PC-9 (cell line): ENCODE measurements around the gene SPINK4. TPM values are rescaled to one million over a fixed set of nuclear protein-coding genes. Genes with fewer than 3 reads are reported as not detected.

ENCODE experiments used
- BruUV-seq: library from RNA; stranded (reverse); fragments of 400-500 nt; replicated peaks from 2 replicates; lab custom pipeline; 2021; lab: Mats Ljungman, UMichigan
- CTCF ChIA-PET: fragments of 300-600 bp; sonication (Branson Sonifier 250); formaldehyde crosslinking; loops from one replicate; lab custom pipeline; 2022; ENCODE audit warnings: antibody characterized with exemption; lab: Charles Lee
- POLR2A ChIA-PET: fragments of 300-600 bp; sonication (Branson Sonifier 250); formaldehyde crosslinking; loops from one replicate; lab custom pipeline; 2022; ENCODE audit warnings: antibody characterized with exemption; ENCODE audit not compliant: unreplicated experiment; lab: Charles Lee
- DNase-seq, 2 experiments: peaks; one replicate each; pipeline versions ENCODE4 v3.0.0 to v3.0.0-alpha.2; 2015 to 2022; ENCODE audit warnings: mixed read lengths in 1 of 2
- H2AFZ ChIP-seq: fragments of 200-600 bp; sonication (generic); 2 replicates; pipeline ENCODE4 v1.8.1; 2017; ENCODE audit warnings: antibody characterized with exemption
- H3F3A ChIP-seq: fragments of 200-600 bp; sonication (generic); 2 replicates; pipeline ENCODE4 v1.8.1; 2017; ENCODE audit warnings: antibody characterized with exemption, mild to moderate bottlenecking, low read depth; ENCODE audit not compliant: insufficient read depth
- H3K27ac ChIP-seq: fragments of 200-600 bp; sonication (generic); 2 replicates; pipeline ENCODE4 v1.6.1; 2016; ENCODE audit warnings: mixed run types
- H3K27me3 ChIP-seq: fragments of 200-600 bp; sonication (generic); 2 replicates; pipeline ENCODE4 v1.6.1; 2016; ENCODE audit warnings: low read depth, mixed run types; ENCODE audit not compliant: insufficient read depth
- H3K36me3 ChIP-seq: fragments of 200-600 bp; sonication (generic); 2 replicates; pipeline ENCODE4 v1.6.1; 2016; ENCODE audit warnings: low read depth, mixed run types
- H3K4me1 ChIP-seq: fragments of 200-600 bp; sonication (generic); replicated peaks from 2 replicates; pipeline ENCODE4 v1.6.1; 2016; ENCODE audit warnings: mixed run types; ENCODE audit not compliant: insufficient read depth
- H3K4me2 ChIP-seq: fragments of 200-600 bp; sonication (generic); 2 replicates; pipeline ENCODE4 v1.6.1; 2017; ENCODE audit warnings: mixed run types
- H3K4me3 ChIP-seq: fragments of 200-600 bp; sonication (generic); 2 replicates; pipeline ENCODE4 v1.6.1; 2016; ENCODE audit warnings: mixed run types
- H3K79me2 ChIP-seq: fragments of 200-600 bp; sonication (generic); 2 replicates; pipeline ENCODE4 v1.6.1; 2017; ENCODE audit warnings: low read depth, mixed run types
- H3K9me2 ChIP-seq: fragments of 200-600 bp; sonication (generic); 2 replicates; pipeline ENCODE4 v1.8.1; 2017; ENCODE audit warnings: mild to moderate bottlenecking; ENCODE audit not compliant: insufficient read depth
- H3K9me3 ChIP-seq: fragments of 200-600 bp; sonication (generic); 2 replicates; pipeline ENCODE4 v1.8.1; 2016; ENCODE audit warnings: low read depth; ENCODE audit not compliant: insufficient read depth
- H4K20me1 ChIP-seq: fragments of 200-600 bp; sonication (generic); 2 replicates; pipeline ENCODE4 v1.8.1; 2017; ENCODE audit not compliant: insufficient read depth
- CTCF ChIP-seq: fragments of 200-600 bp; sonication (generic); conservative IDR thresholded peaks from 2 replicates; pipeline ENCODE4 v1.6.1; 2017; ENCODE audit warnings: mixed run types, antibody characterized with exemption, mild to moderate bottlenecking, moderate library complexity
- EZH2 ChIP-seq: fragments of 200-600 bp; sonication (generic); IDR thresholded peaks from 2 replicates; pipeline ENCODE4 v1.8.0; 2017; ENCODE audit warnings: antibody characterized with exemption, low read depth
- intact Hi-C: fragments of 100-400 bp; cut with micrococcal nuclease; formaldehyde crosslinking; loops from one replicate; pipeline ENCODE4 v1.10.0; 2022; ENCODE audit not compliant: unreplicated experiment
- total RNA-seq: library from RNA; stranded (reverse); gene quantifications from 2 replicates; pipeline ENCODE4 v1.2.3, GENCODE V29; 2021

Gene SPINK4
- total RNA-seq, 1 experiment from 2014 or later, result not detected

- Histone ChIP-seq H4K20me1 (no peaks in the 10 kb centered on the region), H3F3A (no peaks in the 10 kb centered on the region), H3K27ac (no peak overlapping the region), H3K36me3 (peaks cover 7% of the 10 kb centered on the region; the same call in 1 of the 2 replicates), H3K4me2 (no peak overlapping the region), H2AFZ (no peak overlapping the region), H3K9me3 (no peaks in the 10 kb centered on the region), H3K4me3 (no peak overlapping the region), H3K27me3 (no peaks in the 10 kb centered on the region), H3K9me2 (no peaks in the 10 kb centered on the region), H3K79me2 (no peaks in the 10 kb centered on the region), H3K4me1 (no peaks in the 10 kb centered on the region)
- CTCF ChIA-PET, result no interaction called here
- DNase-seq, result no peak
- no peak for TF ChIP-seq EZH2
- intact Hi-C loops, result no loop called here
- POLR2A ChIA-PET, result no interaction called here
- BruUV-seq, result no TSS peak
Measured at GRCh38 chr9:33255471-33255870, 15.5 kb downstream of the SPINK4 start.

- H3F3A ChIP-seq, result no peaks in the 10 kb centered on the region
- no peak for DNase-seq
- intact Hi-C loops, result no loop called here
- no peaks in the 10 kb centered on the region for H3K79me2 ChIP-seq
- CTCF ChIA-PET, result no interaction called here
- H2AFZ ChIP-seq, result no peak overlapping the region
- H3K4me3 ChIP-seq, result no peak overlapping the region
- no peak overlapping the region for H3K27ac ChIP-seq
- H3K4me2 ChIP-seq, result no peak overlapping the region
- H3K27me3 ChIP-seq, result no peaks in the 10 kb centered on the region
- POLR2A ChIA-PET, result no interaction called here
- TF ChIP-seq EZH2 (no peak), CTCF (no peak)
- H3K9me3 ChIP-seq, result no peaks in the 10 kb centered on the region
- no peaks in the 10 kb centered on the region for H3K9me2 ChIP-seq
- no peaks in the 10 kb centered on the region for H3K4me1 ChIP-seq
- BruUV-seq, result no TSS peak
- H3K36me3 ChIP-seq, result peaks cover 14% of the 10 kb centered on the region
- H4K20me1 ChIP-seq, result no peaks in the 10 kb centered on the region
Measured at GRCh38 chr9:33256236-33256635, 16.3 kb downstream of the SPINK4 start.

GRCh38 chr9:33257276-33257675 lies 17.3 kb downstream of the SPINK4 start:
- H3K4me1 ChIP-seq, result no peaks in the 10 kb centered on the region
- H3K9me2 ChIP-seq, result no peaks in the 10 kb centered on the region
- no peaks in the 10 kb centered on the region for H3K9me3 ChIP-seq
- TF ChIP-seq EZH2 (no peak), CTCF (no peak)
- H3K4me3 ChIP-seq, result no peak overlapping the region
- H3F3A ChIP-seq, result no peaks in the 10 kb centered on the region
- H4K20me1 ChIP-seq, result no peaks in the 10 kb centered on the region
- no peak overlapping the region for H2AFZ ChIP-seq
- BruUV-seq, result no TSS peak
- H3K4me2 ChIP-seq, result no peak overlapping the region
- peaks cover 6% of the 10 kb centered on the region; the same call in 1 of the 2 replicates for H3K79me2 ChIP-seq
- DNase-seq, result no peak
- CTCF ChIA-PET, result no interaction called here
- intact Hi-C loops, result no loop called here
- POLR2A ChIA-PET, result no interaction called here
- no peak overlapping the region for H3K27ac ChIP-seq
- peaks cover 15% of the 10 kb centered on the region for H3K36me3 ChIP-seq
- H3K27me3 ChIP-seq, result no peaks in the 10 kb centered on the region

GRCh38 chr9:33260372-33260771 lies 20.4 kb downstream of the SPINK4 start:
- CTCF ChIA-PET, result no interaction called here
- H3K4me3 ChIP-seq, result no peak overlapping the region
- H3K36me3 ChIP-seq, result peaks cover 15% of the 10 kb centered on the region

More at GRCh38 chr9:33260372-33260771, 20.4 kb downstream of the SPINK4 start:
- H2AFZ ChIP-seq, result no peak overlapping the region
- peaks cover 9% of the 10 kb centered on the region for H3K4me1 ChIP-seq
- DNase-seq, result no peak
- no peak overlapping the region for H3K4me2 ChIP-seq
- no peak for TF ChIP-seq CTCF
- no TSS peak for BruUV-seq
- H3K9me2 ChIP-seq, result no peaks in the 10 kb centered on the region
- H4K20me1 ChIP-seq, result no peaks in the 10 kb centered on the region
- H3K27me3 ChIP-seq, result no peaks in the 10 kb centered on the region
- intact Hi-C loops, result no loop called here
- H3K9me3 ChIP-seq, result no peaks in the 10 kb centered on the region
- no peaks in the 10 kb centered on the region for H3F3A ChIP-seq
- H3K79me2 ChIP-seq, result peaks cover 29% of the 10 kb centered on the region
- POLR2A ChIA-PET, result no interaction called here
- H3K27ac ChIP-seq, result no peak overlapping the region
